Measurements from ENCODE around the gene FSTL1. TPM values are rescaled to one million over a fixed set of nuclear protein-coding genes. Genes with fewer than 3 reads are reported as not detected.
"Not testable (repeated sequence)": the region's sequence is repeated elsewhere in the genome, so short reads cannot be mapped to it uniquely, and the experiment has no call there.

FSTL1 gene
- total and polyA plus RNA-seq, 2 donors (not counting 1 experiment from before 2014, with no cell fraction given) = 0.15 TPM; not detected in 1

- Histone ChIP-seq H3K4me2 (replicated peaks; ENCODE audit: low read depth, low read length, poor library complexity, severe bottlenecking) (no peak overlapping the region), H3K9ac (ENCODE audit: low read length) (no peak overlapping the region), H3K9me3 (ENCODE audit: control extremely low read depth in 1 of 3, control insufficient read depth in 2 of 3, insufficient read depth in 1 of 3, low read length in 2 of 3) (peaks cover 0 to 3% (median 0%) of the 10 kb centered on the region in 3 donors), H3K27ac (ENCODE audit: low read length in 2 of 2) (no peak overlapping the region), H3K36me3 (replicated peaks in 1 of 2; ENCODE audit: control extremely low read depth in 1 of 2, control insufficient read depth in 1 of 2, extremely low read depth in 1 of 2, insufficient read depth in 2 of 2, low read length in 1 of 2) (no peaks in the 10 kb centered on the region), H3K79me2 (ENCODE audit: control insufficient read depth, insufficient read depth, low read length) (no peaks in the 10 kb centered on the region), H2AFZ (ENCODE audit: insufficient read depth, low read depth, low read length, poor library complexity, severe bottlenecking) (no peak overlapping the region), H3K27me3 (replicated peaks in 1 of 4; ENCODE audit: control extremely low read depth in 1 of 4, control insufficient read depth in 3 of 4, insufficient read depth in 4 of 4, low read length in 3 of 4) (peaks cover 0 to 5% (median 3%) of the 10 kb centered on the region in 4 experiments), H4K20me1 (ENCODE audit: control insufficient read depth, insufficient read depth, low read length, poor library complexity, severe bottlenecking) (no peaks in the 10 kb centered on the region), H3K4me1 (ENCODE audit: control insufficient read depth in 2 of 2, insufficient read depth in 2 of 2, low read length in 2 of 2) (no peaks in the 10 kb centered on the region), H3K4me3 (ENCODE audit: control extremely low read depth in 1 of 5, extremely low read depth in 1 of 5, insufficient read depth in 1 of 5, low read depth in 2 of 5, low read length in 4 of 5) (no peak overlapping the region)
- no peak overlapping the region for H3K4me3 Mint-ChIP-seq
- intact Hi-C loops (cut with micrococcal nuclease) = no loop called here
- peaks cover 5% of the 10 kb centered on the region for H3K27me3 Mint-ChIP-seq
- TF ChIP-seq CTCF (IDR thresholded peaks at IDR 0.05) (no peak), EZH2 (IDR thresholded peaks at IDR 0.05; ENCODE audit: borderline replicate concordance, insufficient read depth, low read depth, low read length, poor library complexity, severe bottlenecking) (no peak)
- no peaks in the 10 kb centered on the region for H3K4me1 Mint-ChIP-seq
- ChIA-PET POLR2A (no interaction called here), CTCF (no interaction called here)
- no peak for ATAC-seq (ENCODE audit: low read depth)
- no peak overlapping the region for H3K27ac Mint-ChIP-seq
- 82% methylated on average over 2 of the region's 2 CpGs for WGBS (ENCODE audit: insufficient coverage)
- DNase-seq = no peak
- H3K9me3 Mint-ChIP-seq (ENCODE audit: insufficient read depth) = peaks cover 2% of the 10 kb centered on the region
Observed at GRCh38 chr3:120382941-120383447, 67.8 kb downstream of the FSTL1 start.

- intact Hi-C loops (cut with micrococcal nuclease) = no loop called here
- DNase-seq = no peak
- Histone ChIP-seq H3K9ac (ENCODE audit: low read length) (no peak overlapping the region), H4K20me1 (ENCODE audit: control insufficient read depth, insufficient read depth, low read length, poor library complexity, severe bottlenecking) (no peaks in the 10 kb centered on the region), H3K79me2 (ENCODE audit: control insufficient read depth, insufficient read depth, low read length) (no peaks in the 10 kb centered on the region), H3K36me3 (replicated peaks in 1 of 2; ENCODE audit: control extremely low read depth in 1 of 2, control insufficient read depth in 1 of 2, extremely low read depth in 1 of 2, insufficient read depth in 2 of 2, low read length in 1 of 2) (no peaks in the 10 kb centered on the region), H3K4me1 (ENCODE audit: control insufficient read depth in 2 of 2, insufficient read depth in 2 of 2, low read length in 2 of 2) (no peaks in the 10 kb centered on the region), H3K4me2 (replicated peaks; ENCODE audit: low read depth, low read length, poor library complexity, severe bottlenecking) (no peak overlapping the region), H3K27ac (ENCODE audit: low read length in 2 of 2) (no peak overlapping the region), H3K4me3 (ENCODE audit: control extremely low read depth in 1 of 5, extremely low read depth in 1 of 5, insufficient read depth in 1 of 5, low read depth in 2 of 5, low read length in 4 of 5) (no peak overlapping the region), H3K27me3 (replicated peaks in 1 of 4; ENCODE audit: control extremely low read depth in 1 of 4, control insufficient read depth in 3 of 4, insufficient read depth in 4 of 4, low read length in 3 of 4) (peaks cover 0 to 5% (median 3%) of the 10 kb centered on the region in 4 experiments), H3K9me3 (ENCODE audit: control extremely low read depth in 1 of 3, control insufficient read depth in 2 of 3, insufficient read depth in 1 of 3, low read length in 2 of 3) (peaks cover 0 to 3% (median 0%) of the 10 kb centered on the region in 3 donors), H2AFZ (ENCODE audit: insufficient read depth, low read depth, low read length, poor library complexity, severe bottlenecking) (no peak overlapping the region)
- no peaks in the 10 kb centered on the region for H3K4me1 Mint-ChIP-seq
- no peak for ATAC-seq (ENCODE audit: low read depth)
- no peak overlapping the region for H3K4me3 Mint-ChIP-seq
- H3K9me3 Mint-ChIP-seq (ENCODE audit: insufficient read depth) = peaks cover 2% of the 10 kb centered on the region
- POLR2A ChIA-PET = no interaction called here
- peaks cover 5% of the 10 kb centered on the region for H3K27me3 Mint-ChIP-seq
- CTCF ChIA-PET = no interaction called here
- TF ChIP-seq CTCF (IDR thresholded peaks at IDR 0.05) (no peak), EZH2 (IDR thresholded peaks at IDR 0.05; ENCODE audit: borderline replicate concordance, insufficient read depth, low read depth, low read length, poor library complexity, severe bottlenecking) (no peak)
- WGBS (ENCODE audit: insufficient coverage) = 100% methylated on average over 2 of the region's 2 CpGs
- H3K27ac Mint-ChIP-seq = no peak overlapping the region
Observed at GRCh38 chr3:120381503-120381902, 69.3 kb downstream of the FSTL1 start.

GRCh38 chr3:120377948-120378347, 72.8 kb downstream of the FSTL1 start:
- CTCF ChIA-PET; H2AFZ ChIP-seq (ENCODE audit: insufficient read depth, low read depth, low read length, poor library complexity, severe bottlenecking); H3K4me3 Mint-ChIP-seq; H3K4me1 ChIP-seq (ENCODE audit: control insufficient read depth in 2 of 2, insufficient read depth in 2 of 2, low read length in 2 of 2); H3K27me3 Mint-ChIP-seq; ATAC-seq (ENCODE audit: low read depth); H3K9me3 ChIP-seq (ENCODE audit: control extremely low read depth in 1 of 3, control insufficient read depth in 2 of 3, insufficient read depth in 1 of 3, low read length in 2 of 3); DNase-seq; H3K27me3 ChIP-seq (replicated peaks in 1 of 4; ENCODE audit: control extremely low read depth in 1 of 4, control insufficient read depth in 3 of 4, insufficient read depth in 4 of 4, low read length in 3 of 4); H3K79me2 ChIP-seq (ENCODE audit: control insufficient read depth, insufficient read depth, low read length); H3K27ac Mint-ChIP-seq; H3K9ac ChIP-seq (ENCODE audit: low read length); H3K9me3 Mint-ChIP-seq (ENCODE audit: insufficient read depth); H3K4me1 Mint-ChIP-seq; POLR2A ChIA-PET; H4K20me1 ChIP-seq (ENCODE audit: control insufficient read depth, insufficient read depth, low read length, poor library complexity, severe bottlenecking); H3K36me3 ChIP-seq (replicated peaks in 1 of 2; ENCODE audit: control extremely low read depth in 1 of 2, control insufficient read depth in 1 of 2, extremely low read depth in 1 of 2, insufficient read depth in 2 of 2, low read length in 1 of 2); H3K27ac ChIP-seq (ENCODE audit: low read length in 2 of 2); H3K4me3 ChIP-seq (ENCODE audit: control extremely low read depth in 1 of 5, extremely low read depth in 1 of 5, insufficient read depth in 1 of 5, low read depth in 2 of 5, low read length in 4 of 5); H3K4me2 ChIP-seq (replicated peaks; ENCODE audit: low read depth, low read length, poor library complexity, severe bottlenecking); intact Hi-C loops (cut with micrococcal nuclease): not testable (repeated sequence)
- WGBS (ENCODE audit: insufficient coverage) = 80% methylated on average over 2 of the region's 12 CpGs

Measured in B cell (primary cell).